Panc1 (cell line): ENCODE data around the gene RTP1.
"Not testable (repeated sequence)": the region's sequence is repeated elsewhere in the genome, so short reads cannot be mapped to it uniquely, and the experiment has no call there.

Experiments
- POLR2AphosphoS5 ChIP-seq: IDR thresholded peaks from 2 replicates; pipeline ENCODE4 v1.6.1; 2012; ENCODE audit warnings: mild to moderate bottlenecking, low read depth, low read length, moderate library complexity
- SIN3A ChIP-seq: IDR thresholded peaks from 2 replicates; pipeline ENCODE4 v1.6.1; 2012; ENCODE audit warnings: low read depth, mild to moderate bottlenecking, low read length, moderate library complexity, borderline replicate concordance; ENCODE audit not compliant: insufficient read depth
- TCF7L2 ChIP-seq: IDR thresholded peaks from 2 replicates; pipeline ENCODE4 v1.6.1; 2011; ENCODE audit warnings: mild to moderate bottlenecking, low read depth, low read length, inconsistent platforms
- TF ChIP-seq, protein P1 (sequence below): fragments of 450-650 bp; IDR thresholded peaks from 2 replicates; pipeline ENCODE4 v1.5.1; 2017; ENCODE audit warnings: mild to moderate bottlenecking
- TF ChIP-seq, protein P2 (sequence below), 2 experiments: IDR thresholded peaks; 2 replicates each; pipeline ENCODE4 v1.6.1; 2011 to 2012; ENCODE audit warnings: low read depth in 2 of 2, control low read depth in 1 of 2, low read length in 1 of 2, mild to moderate bottlenecking in 1 of 2, moderate library complexity in 1 of 2; ENCODE audit not compliant: insufficient read depth in 1 of 2

DNA sequence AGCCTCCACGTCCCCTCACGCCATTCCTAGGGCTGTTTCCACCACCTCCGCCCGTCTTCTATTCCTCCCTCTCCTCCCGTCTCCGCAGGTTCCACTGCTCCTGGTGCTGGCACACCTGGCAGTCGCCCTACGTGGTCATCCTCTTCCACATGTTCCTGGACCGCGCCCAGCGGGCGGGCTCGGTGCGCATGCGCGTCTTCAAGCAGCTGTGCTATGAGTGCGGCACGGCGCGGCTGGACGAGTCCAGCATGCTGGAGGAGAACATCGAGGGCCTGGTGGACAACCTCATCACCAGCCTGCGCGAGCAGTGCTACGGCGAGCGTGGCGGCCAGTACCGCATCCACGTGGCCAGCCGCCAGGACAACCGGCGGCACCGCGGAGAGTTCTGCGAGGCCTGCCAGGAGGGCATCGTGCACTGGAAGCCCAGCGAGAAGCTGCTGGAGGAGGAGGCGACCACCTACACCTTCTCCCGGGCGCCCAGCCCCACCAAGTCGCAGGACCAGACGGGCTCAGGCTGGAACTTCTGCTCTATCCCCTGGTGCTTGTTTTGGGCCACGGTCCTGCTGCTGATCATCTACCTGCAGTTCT is 2.3 kb downstream of the RTP1 start:
- TF ChIP-seq, protein P1, sequence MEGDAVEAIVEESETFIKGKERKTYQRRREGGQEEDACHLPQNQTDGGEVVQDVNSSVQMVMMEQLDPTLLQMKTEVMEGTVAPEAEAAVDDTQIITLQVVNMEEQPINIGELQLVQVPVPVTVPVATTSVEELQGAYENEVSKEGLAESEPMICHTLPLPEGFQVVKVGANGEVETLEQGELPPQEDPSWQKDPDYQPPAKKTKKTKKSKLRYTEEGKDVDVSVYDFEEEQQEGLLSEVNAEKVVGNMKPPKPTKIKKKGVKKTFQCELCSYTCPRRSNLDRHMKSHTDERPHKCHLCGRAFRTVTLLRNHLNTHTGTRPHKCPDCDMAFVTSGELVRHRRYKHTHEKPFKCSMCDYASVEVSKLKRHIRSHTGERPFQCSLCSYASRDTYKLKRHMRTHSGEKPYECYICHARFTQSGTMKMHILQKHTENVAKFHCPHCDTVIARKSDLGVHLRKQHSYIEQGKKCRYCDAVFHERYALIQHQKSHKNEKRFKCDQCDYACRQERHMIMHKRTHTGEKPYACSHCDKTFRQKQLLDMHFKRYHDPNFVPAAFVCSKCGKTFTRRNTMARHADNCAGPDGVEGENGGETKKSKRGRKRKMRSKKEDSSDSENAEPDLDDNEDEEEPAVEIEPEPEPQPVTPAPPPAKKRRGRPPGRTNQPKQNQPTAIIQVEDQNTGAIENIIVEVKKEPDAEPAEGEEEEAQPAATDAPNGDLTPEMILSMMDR: not testable (repeated sequence)
- not testable (repeated sequence) for TF ChIP-seq TCF7L2, POLR2AphosphoS5, SIN3A
- TF ChIP-seq, protein P2, sequence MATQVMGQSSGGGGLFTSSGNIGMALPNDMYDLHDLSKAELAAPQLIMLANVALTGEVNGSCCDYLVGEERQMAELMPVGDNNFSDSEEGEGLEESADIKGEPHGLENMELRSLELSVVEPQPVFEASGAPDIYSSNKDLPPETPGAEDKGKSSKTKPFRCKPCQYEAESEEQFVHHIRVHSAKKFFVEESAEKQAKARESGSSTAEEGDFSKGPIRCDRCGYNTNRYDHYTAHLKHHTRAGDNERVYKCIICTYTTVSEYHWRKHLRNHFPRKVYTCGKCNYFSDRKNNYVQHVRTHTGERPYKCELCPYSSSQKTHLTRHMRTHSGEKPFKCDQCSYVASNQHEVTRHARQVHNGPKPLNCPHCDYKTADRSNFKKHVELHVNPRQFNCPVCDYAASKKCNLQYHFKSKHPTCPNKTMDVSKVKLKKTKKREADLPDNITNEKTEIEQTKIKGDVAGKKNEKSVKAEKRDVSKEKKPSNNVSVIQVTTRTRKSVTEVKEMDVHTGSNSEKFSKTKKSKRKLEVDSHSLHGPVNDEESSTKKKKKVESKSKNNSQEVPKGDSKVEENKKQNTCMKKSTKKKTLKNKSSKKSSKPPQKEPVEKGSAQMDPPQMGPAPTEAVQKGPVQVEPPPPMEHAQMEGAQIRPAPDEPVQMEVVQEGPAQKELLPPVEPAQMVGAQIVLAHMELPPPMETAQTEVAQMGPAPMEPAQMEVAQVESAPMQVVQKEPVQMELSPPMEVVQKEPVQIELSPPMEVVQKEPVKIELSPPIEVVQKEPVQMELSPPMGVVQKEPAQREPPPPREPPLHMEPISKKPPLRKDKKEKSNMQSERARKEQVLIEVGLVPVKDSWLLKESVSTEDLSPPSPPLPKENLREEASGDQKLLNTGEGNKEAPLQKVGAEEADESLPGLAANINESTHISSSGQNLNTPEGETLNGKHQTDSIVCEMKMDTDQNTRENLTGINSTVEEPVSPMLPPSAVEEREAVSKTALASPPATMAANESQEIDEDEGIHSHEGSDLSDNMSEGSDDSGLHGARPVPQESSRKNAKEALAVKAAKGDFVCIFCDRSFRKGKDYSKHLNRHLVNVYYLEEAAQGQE (IDR thresholded peaks at IDR 0.05; ENCODE audit: insufficient read depth in 1 of 2, low read depth in 2 of 2, low read length in 1 of 2): not testable (repeated sequence)
